Activated T-cell treated with anti-CD3 and anti-CD28 coated beads, Interleukin-2, amount 50 U/mL, for 72 hours (primary cell): ENCODE data around the gene RASL12. TPM values are rescaled to one million over a fixed set of nuclear protein-coding genes. Genes with fewer than 3 reads are reported as not detected.
"Not testable (repeated sequence)": the region's sequence is repeated elsewhere in the genome, so short reads cannot be mapped to it uniquely, and the experiment has no call there.

Experiments
- ATAC-seq, 2 donors: fragments of 150-1000 bp; cut with Tn5 transposase; replicated peaks in 1 of 2; 2 replicates each; pipeline ENCODE4 v1.10.0; 2021; ENCODE audit warnings: moderate library complexity in 2 of 2, mild to moderate bottlenecking in 1 of 2
- DNase-seq, 2 donors: peaks; one replicate each; pipeline ENCODE4 v3.0.0; 2021 to 2022; ENCODE audit warnings: mixed read lengths in 1 of 2
- H3K27ac Mint-ChIP-seq: one replicate; pipeline ENCODE4 v1.8.0; 2022; ENCODE audit warnings: mild to moderate bottlenecking, moderate library complexity, mixed read lengths
- H3K27me3 Mint-ChIP-seq: one replicate; pipeline ENCODE4 v1.8.0; 2022; ENCODE audit warnings: low read depth, mixed read lengths
- H3K36me3 Mint-ChIP-seq, 2 donors: one replicate each; pipeline ENCODE4 v1.8.0; 2022; ENCODE audit warnings: mixed read lengths in 2 of 2, mild to moderate bottlenecking in 1 of 2; ENCODE audit not compliant: insufficient read depth in 2 of 2
- H3K4me1 Mint-ChIP-seq: one replicate; pipeline ENCODE4 v1.8.0; 2022; ENCODE audit warnings: low read depth, mixed read lengths
- H3K4me3 Mint-ChIP-seq, 2 donors: one replicate each; pipeline ENCODE4 v1.8.0; 2022; ENCODE audit warnings: mild to moderate bottlenecking in 2 of 2, mixed read lengths in 2 of 2, moderate library complexity in 2 of 2
- H3K9me3 Mint-ChIP-seq, 2 donors: one replicate each; pipeline ENCODE4 v1.8.0; 2022; ENCODE audit warnings: mixed read lengths in 2 of 2
- total RNA-seq, 2 donors: library from RNA; stranded (reverse); gene quantifications; one replicate each; pipeline ENCODE4 v1.2.3, GENCODE V29; 2022

RASL12 gene
- total RNA-seq = not detected

DNA sequence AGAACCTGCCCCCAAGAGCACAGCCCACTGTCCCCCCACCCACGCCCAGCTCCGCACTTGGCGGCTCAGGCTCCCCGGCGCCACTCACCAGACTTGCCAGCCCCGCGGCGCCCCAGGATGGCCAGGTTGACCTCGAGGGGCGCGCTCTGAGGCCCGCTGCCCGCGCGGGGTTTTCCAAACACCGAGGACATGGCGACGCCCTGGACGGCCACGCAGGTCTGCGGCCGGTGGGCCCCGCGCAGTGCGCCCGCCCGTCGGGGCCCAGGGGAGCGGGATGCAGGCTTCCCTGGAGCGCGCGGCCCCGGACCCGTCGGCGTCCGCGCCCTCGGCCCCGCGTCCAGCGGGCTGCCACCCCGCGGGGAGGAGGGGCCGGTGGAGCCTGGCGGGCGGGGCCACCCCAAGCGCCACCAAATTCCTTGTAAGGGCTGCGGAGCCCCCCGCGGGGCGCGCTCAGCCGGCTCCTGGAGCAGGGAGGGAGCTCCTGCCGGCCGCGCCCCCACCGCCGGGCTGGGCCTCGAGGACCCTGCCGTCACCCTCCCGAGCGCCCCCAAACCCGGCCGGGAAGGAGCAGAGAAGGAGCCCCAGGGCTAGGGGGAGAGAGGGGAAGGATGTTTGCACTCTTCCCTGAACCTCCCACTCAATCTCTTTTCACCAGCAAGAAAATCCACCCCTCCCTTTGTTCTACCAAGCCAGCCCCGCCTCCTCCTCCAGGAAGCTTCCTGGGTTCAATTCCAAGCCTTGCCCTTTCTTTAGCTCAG, at the start of gene RASL12:
Gene RASL12, minus strand, starts transcription at position 347 of the 758 bp plus-strand sequence. Its CDS starts 156 bp downstream, at position 191.
- no peak within 1 kb of the TSS for H3K27ac Mint-ChIP-seq
- no peak for DNase-seq
- no peaks in the 10 kb centered on the region for H3K36me3 Mint-ChIP-seq
- H3K4me3 Mint-ChIP-seq = peak within 1 kb of the TSS; percentile 30 to 68
- no peak for ATAC-seq
- no peaks in the 10 kb centered on the region for H3K9me3 Mint-ChIP-seq
- peaks cover 35% of the 10 kb centered on the region for H3K27me3 Mint-ChIP-seq
- peaks cover 6% of the 10 kb centered on the region for H3K4me1 Mint-ChIP-seq

GRCh38 chr15:65115542-65115941, 47.8 kb upstream of the RASL12 start:
- peaks cover 5 to 24% of the 10 kb centered on the region in 2 donors for H3K36me3 Mint-ChIP-seq
- ATAC-seq (no peak), DNase-seq (no peak)
- H3K9me3 Mint-ChIP-seq = no peaks in the 10 kb centered on the region
- H3K4me3 Mint-ChIP-seq = no peak overlapping the region
- no peaks in the 10 kb centered on the region for H3K4me1 Mint-ChIP-seq
- no peak overlapping the region for H3K27ac Mint-ChIP-seq
- H3K27me3 Mint-ChIP-seq = no peaks in the 10 kb centered on the region

GRCh38 chr15:65115086-65115485, 47.3 kb upstream of the RASL12 start, which contains the start of gene UBAP1L:
TSS of gene UBAP1L (minus strand) at chr15:65115200. CDS start at chr15:65106215, 8,985 bp downstream.
- H3K4me1 Mint-ChIP-seq = no peaks in the 10 kb centered on the region
- ATAC-seq = no peak
- H3K36me3 Mint-ChIP-seq = peaks cover 5 to 24% of the 10 kb centered on the region in 2 donors
- no peaks in the 10 kb centered on the region for H3K9me3 Mint-ChIP-seq
- H3K4me3 Mint-ChIP-seq = no peak within 1 kb of the TSS
- no peaks in the 10 kb centered on the region for H3K27me3 Mint-ChIP-seq
- no peak for DNase-seq
- no peak within 1 kb of the TSS for H3K27ac Mint-ChIP-seq

- peaks cover 6% of the 10 kb centered on the region for H3K4me1 Mint-ChIP-seq
- no peak for DNase-seq
- H3K9me3 Mint-ChIP-seq = no peaks in the 10 kb centered on the region
- H3K36me3 Mint-ChIP-seq = peaks cover 0 to 13% of the 10 kb centered on the region in 2 donors
- no peak for ATAC-seq
- no peaks in the 10 kb centered on the region for H3K27me3 Mint-ChIP-seq
- H3K4me3 Mint-ChIP-seq = no peak overlapping the region
- H3K27ac Mint-ChIP-seq = no peak overlapping the region
Measured at GRCh38 chr15:65110676-65111292, 43.0 kb upstream of the RASL12 start.

GRCh38 chr15:65106011-65106590, 38.3 kb upstream of the RASL12 start:
- Mint-ChIP-seq H3K4me1 (peaks cover 8% of the 10 kb centered on the region), H3K4me3 (no peak overlapping the region), H3K36me3 (peaks cover 3 to 9% of the 10 kb centered on the region in 2 donors), H3K27ac (peak overlapping the region; percentile 82), H3K27me3 (no peaks in the 10 kb centered on the region), H3K9me3 (no peaks in the 10 kb centered on the region)
- no peak for DNase-seq
- ATAC-seq = peak in 1 of 2 donors; percentile 19

- Mint-ChIP-seq H3K27me3 (no peaks in the 10 kb centered on the region), H3K9me3 (no peaks in the 10 kb centered on the region), H3K4me1 (peaks cover 8% of the 10 kb centered on the region), H3K27ac (no peak overlapping the region), H3K4me3 (no peak overlapping the region), H3K36me3 (peaks cover 3 to 9% of the 10 kb centered on the region in 2 donors)
- DNase-seq = no peak
- ATAC-seq = no peak
Measured at GRCh38 chr15:65105038-65105437, 37.2 kb upstream of the RASL12 start.

- Mint-ChIP-seq H3K4me1 (peaks cover 8% of the 10 kb centered on the region), H3K4me3 (no peak overlapping the region), H3K36me3 (peaks cover 3 to 7% of the 10 kb centered on the region in 2 donors), H3K27ac (no peak overlapping the region), H3K9me3 (no peaks in the 10 kb centered on the region), H3K27me3 (no peaks in the 10 kb centered on the region)
- ATAC-seq (no peak), DNase-seq (no peak)
Measured at GRCh38 chr15:65102912-65103311, 35.1 kb upstream of the RASL12 start.

DNA sequence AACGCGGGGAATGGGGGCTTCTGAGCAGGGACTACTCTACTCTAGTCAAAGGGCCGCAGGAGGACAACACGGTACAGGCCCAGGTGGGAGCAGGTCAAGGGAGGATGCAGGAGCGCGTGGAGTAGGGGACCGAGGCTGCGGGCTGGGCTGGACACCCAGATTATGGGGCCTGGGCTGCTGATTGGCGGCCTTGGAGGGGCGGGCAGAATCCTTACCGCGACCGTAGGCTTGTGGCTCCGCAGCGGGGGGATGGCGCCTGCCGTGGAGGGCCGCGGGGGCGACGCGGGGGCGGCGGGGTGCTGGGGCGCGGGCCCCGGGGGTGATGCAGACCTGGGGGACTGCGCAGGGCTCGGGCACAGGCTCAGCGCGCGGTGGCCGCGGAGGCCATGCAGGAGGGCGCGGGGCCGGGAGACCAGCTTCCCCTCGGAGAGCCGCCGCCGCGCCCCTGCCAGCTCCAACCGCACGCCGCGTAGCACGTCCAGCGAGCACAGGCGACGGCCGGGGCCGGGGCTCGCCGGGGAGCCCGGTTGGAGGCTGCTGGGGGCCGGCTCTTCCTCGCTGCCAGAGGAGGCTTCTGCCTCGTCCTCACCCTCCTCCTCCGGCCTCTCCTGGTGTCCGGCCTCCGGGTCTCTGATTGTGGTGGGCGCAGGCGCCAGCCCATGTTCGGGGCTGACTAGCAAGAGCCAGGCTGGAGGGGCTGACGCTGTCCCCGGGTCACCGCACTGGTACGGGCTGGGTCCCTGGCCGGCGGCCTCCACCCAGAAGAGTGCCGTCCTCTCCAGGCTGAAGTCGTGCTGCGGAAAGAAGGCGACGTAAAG, 34.3 kb upstream of the RASL12 start:
- no peak overlapping the region for H3K27ac Mint-ChIP-seq
- no peak for DNase-seq

GRCh38 chr15:65101411-65101890, 33.7 kb upstream of the RASL12 start:
- Mint-ChIP-seq H3K4me1 (peaks cover 8% of the 10 kb centered on the region), H3K4me3 (no peak overlapping the region), H3K27me3 (no peaks in the 10 kb centered on the region), H3K36me3 (peaks cover 3 to 7% of the 10 kb centered on the region in 2 donors), H3K27ac (no peak overlapping the region), H3K9me3 (no peaks in the 10 kb centered on the region)
- DNase-seq (peak; percentile 55 to 61), ATAC-seq (no peak)

More for the DNA sequence above, 34.3 kb upstream of the RASL12 start:
- no peak for ATAC-seq
- H3K4me3 Mint-ChIP-seq = no peak overlapping the region
- H3K27me3 Mint-ChIP-seq = no peaks in the 10 kb centered on the region
- H3K4me1 Mint-ChIP-seq = peaks cover 8% of the 10 kb centered on the region
- no peaks in the 10 kb centered on the region for H3K9me3 Mint-ChIP-seq
- H3K36me3 Mint-ChIP-seq = peaks cover 3 to 7% of the 10 kb centered on the region in 2 donors

- Mint-ChIP-seq H3K36me3 (peaks cover 3% of the 10 kb centered on the region in 2 donors), H3K27me3 (no peaks in the 10 kb centered on the region), H3K4me1 (no peaks in the 10 kb centered on the region), H3K27ac (peak overlapping the region; percentile 64), H3K9me3 (no peaks in the 10 kb centered on the region), H3K4me3 (no peak overlapping the region)
- ATAC-seq = no peak
- no peak for DNase-seq
Measured at GRCh38 chr15:65100442-65100841, 32.7 kb upstream of the RASL12 start.

GRCh38 chr15:65099801-65100200, 32.0 kb upstream of the RASL12 start:
- not testable (repeated sequence) for DNase-seq, ATAC-seq, H3K4me3 Mint-ChIP-seq, H3K36me3 Mint-ChIP-seq, H3K27me3 Mint-ChIP-seq, H3K4me1 Mint-ChIP-seq, H3K27ac Mint-ChIP-seq, H3K9me3 Mint-ChIP-seq

DNA sequence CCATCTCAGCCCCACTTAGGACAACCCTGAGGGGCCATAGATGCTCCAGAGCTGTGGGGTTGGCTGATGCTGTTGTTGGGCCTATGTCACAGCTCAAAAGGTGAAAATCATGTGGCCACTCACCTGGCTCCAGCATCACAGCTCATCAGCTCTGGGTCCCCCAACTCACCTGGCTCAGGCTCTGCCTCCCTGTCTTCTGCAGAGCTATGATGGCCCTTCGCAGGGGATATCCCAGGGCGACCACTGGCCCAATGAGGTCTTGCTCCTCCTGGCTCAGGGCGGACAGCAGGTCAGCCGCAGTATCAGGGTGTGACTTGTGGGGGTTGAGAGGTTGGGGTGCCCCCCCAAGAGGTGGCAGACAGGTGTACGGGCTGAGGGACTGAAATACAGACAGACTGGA, 31.5 kb upstream of the RASL12 start:
- no peak overlapping the region for H3K4me3 Mint-ChIP-seq
- H3K9me3 Mint-ChIP-seq = no peaks in the 10 kb centered on the region
- no peaks in the 10 kb centered on the region for H3K27me3 Mint-ChIP-seq
- DNase-seq = no peak
- H3K36me3 Mint-ChIP-seq = peaks cover 3% of the 10 kb centered on the region in 2 donors
- no peaks in the 10 kb centered on the region for H3K4me1 Mint-ChIP-seq
- ATAC-seq = no peak
- no peak overlapping the region for H3K27ac Mint-ChIP-seq
